ENCODE results near the gene TRAK1.

TRAK1 gene

DNA sequence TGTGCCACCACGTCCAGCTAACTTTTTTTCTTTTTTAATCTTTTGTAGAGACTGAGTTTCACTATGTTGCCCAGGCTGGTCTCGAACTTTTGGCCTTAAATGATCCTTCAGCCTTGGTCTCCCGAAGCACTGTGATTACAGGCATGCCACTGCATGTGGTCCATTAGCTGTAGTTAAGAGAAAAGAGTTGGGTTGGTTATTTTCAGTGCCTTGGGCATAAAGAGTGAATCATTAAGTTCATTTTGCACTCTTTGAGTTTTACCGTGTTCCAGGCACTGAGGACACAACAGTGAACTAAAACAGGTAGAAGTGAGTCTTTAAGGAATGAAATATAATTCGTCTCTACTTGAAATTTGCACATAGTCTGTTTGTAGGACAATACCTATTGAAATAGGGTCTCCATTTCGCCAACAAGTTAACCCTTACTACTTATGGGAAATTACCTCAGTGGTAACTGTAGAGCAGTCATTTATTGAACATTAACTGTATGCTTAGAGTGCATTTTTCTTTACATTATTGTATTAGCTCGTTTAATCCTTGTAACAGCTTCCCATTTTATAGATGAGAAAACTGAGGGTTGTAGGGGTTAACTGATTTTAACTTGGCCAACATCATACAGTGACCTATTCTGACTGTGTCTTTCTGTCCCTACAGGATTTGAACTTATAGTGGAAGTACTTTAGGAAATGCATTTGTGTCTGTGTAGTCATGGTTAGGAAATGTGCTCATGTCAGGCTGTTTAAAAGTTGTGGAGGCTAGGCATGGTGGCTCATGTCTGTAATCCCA, 22.7 kb upstream of the TRAK1 start:
- no peak for DNase-seq

- DNase-seq = no peak
These were observed 21.1 kb upstream of the TRAK1 start for GRCh38 chr3:42070089-42070488.

DNA sequence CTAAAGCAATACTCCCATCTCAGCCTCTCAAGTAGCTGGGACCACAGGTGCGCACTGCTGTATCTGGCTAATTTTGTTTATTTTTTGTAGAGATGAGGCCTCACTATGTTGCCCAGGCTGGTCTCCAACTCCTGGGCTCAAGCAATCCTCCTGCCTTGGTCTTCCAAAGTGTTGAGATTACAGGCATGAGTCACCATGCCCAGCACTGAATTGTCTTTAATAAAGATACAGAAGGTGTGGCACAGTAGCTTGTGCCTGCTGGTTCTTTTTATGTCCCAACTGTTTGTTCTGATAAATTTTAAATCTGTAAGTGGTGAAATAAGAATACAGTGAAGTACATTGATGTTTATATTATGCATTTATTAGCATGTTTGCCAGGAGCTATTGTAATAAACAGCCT, 20.6 kb upstream of the TRAK1 start:
- DNase-seq = no peak

DNA sequence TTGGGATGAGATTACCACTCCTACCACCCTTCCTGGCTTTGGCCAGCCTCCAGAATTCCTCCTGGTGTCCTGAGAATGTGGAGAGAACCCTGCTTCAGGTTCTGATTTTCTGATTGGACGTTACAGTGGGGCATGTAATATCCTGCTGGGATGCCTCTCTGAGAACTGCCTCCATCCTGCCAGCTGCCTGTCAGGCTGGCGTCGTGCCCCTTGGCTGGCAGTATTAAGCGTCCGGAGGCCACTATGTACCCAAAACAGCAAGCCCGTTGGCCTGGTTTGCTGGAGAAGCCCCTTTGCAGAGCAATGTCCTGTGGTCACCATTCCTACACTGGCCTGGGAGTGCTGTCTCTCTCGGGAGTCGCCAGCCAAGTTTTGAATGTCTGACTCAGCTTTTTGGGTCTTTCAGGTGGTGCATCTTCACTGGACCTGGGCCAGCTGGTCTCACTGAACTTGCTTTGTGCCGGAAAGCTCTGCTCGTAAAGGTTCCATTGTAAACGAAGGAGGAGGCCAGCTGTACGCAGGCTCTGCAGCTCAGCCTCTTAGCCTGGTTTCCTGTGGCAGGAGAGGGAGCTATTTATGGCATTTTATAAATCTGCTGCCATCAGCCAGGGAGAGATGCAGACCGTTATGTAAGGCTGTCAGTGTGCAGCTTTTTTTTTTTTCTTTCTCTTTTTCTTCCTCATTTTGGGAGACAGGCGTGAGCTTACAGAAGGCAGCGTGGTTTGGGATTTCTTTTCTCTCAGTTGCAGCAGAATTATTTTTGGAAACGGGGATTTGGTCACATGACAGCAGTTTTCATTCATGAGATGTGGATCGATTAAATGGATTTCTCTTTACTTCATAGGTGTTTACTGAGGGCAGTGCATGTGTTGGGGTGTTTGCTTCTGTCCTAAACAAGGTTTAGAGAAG, 19.0 kb upstream of the TRAK1 start:
- DNase-seq = no peak

- no peak for DNase-seq
These were observed 18.3 kb upstream of the TRAK1 start for GRCh38 chr3:42072831-42073301.

DNA sequence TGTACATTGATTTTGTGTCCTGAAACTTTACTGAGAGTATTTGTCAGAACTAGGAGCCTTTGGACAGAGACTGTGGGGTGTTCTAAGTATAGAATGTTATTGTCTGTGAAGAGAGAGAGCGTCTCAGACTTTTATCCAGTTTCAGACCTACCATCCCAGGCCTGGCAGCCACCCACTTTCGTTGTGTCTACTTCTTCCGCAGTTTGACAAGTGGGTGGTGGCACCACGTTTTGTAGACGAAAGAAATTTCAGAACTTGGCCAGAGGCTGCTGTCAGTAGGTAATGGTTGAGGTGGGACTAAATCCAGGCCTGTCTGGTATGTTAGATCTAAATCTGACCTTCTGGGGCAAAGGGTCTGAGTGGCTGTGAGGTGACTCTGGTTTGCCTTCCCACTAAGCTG, 13.4 kb upstream of the TRAK1 start:
- DNase-seq = no peak

DNA sequence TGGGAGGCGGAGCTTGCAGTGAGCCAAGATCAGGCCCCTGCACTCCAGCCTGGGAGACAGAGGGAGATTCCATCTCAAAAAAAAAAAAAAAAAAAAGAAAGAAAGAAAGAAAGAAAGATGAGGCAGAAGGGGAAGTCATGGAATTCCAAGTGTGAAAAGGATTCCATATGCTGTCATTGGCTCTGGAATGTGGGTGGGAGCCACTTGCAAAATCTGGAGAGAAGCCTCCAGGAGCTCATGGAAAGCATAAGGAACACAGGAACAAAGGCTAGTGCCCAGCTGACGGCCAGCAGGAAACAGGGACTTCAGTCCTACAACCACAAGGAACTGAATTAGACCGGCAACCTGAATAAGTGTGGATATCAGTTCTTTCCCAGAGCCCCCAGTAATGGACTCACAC, 12.5 kb upstream of the TRAK1 start:
- no peak for DNase-seq

DNA sequence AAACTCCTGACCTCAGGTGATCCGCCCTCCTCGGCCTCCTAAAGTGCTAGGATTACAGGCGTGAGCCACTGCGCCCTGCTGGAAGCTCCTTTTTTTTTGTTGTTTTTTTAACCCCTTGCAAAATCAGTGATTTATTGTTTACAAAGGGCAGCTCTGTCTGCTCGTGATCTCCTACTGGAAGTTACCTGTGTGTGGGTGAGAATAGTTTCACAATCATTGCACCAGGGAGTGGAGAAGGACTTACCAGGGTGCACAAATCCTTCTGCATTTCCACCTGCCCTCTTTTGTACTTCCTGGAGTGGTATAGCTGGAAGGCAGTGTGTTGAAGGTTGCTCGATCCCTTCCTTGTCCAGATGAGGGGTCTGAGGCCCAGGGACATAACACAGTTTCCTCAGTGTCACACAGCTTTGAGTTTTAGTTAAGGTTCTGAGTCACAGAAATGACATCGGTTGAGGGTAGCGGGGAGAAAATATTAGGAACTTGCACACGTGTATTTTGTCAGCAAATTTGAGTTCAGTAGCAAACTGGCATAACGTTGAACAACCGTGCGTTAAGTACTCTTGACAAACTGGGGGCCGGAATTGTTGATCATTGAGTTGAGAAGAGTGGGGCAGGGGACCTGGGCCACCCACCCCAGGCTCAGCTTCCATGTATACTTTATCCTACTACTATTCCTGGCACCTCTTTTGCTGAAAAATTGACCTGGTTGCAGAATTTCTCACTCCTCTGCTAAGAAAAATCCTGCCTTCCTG, 11.3 kb upstream of the TRAK1 start:
- no peak for DNase-seq

GRCh38 chr3:42080453-42080872, 10.7 kb upstream of the TRAK1 start:
- DNase-seq = no peak

GRCh38 chr3:42081838-42082473, 9.2 kb upstream of the TRAK1 start:
- DNase-seq = no peak

DNA sequence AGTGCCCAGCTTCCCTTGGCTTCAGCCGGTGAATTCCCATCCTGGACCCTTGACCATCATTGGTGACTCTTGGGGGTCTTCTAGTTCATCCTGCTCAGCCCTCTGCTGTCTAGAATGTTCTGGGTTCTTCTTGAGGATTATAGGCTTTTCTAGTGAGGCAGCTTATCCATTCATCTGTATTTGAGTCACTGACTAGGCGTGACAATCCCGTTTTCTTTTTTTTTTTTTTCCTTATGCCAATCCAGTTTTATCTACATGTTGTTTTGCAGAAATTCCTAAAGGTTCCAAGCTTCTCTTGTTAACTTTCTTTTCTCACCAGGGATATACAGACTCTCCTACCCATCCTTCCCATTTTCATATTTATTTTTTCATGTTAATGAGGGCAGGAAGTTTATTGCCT, 6.6 kb upstream of the TRAK1 start:
- no peak for DNase-seq

GRCh38 chr3:42085641-42086376, 5.3 kb upstream of the TRAK1 start:
- no peak for DNase-seq

- no peak for DNase-seq
These were observed 2.2 kb upstream of the TRAK1 start for GRCh38 chr3:42088803-42089530.

DNA sequence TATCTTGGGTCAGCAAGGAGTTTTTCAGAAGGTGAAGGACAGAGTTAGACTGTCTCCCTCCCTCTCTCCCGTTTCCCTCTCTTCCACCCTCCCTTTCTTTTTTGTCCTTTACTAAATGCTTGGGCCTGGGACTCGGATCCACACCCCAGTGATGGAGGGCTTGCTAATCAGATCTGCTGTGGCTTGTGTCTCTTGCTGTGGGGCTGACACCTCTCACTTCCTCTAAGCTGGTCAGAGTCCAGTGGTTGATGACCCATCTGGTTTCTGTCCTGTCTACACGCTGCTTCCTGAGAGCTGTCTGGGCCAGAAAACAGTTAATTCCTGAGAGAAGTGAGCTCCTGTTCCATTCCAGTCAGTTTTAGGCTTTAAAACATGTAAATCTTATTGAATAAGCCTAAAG, 849 bp downstream of the TRAK1 start:
- DNase-seq = no peak

- no peak for DNase-seq
These were observed 3.0 kb downstream of the TRAK1 start for GRCh38 chr3:42094128-42094527.

DNA sequence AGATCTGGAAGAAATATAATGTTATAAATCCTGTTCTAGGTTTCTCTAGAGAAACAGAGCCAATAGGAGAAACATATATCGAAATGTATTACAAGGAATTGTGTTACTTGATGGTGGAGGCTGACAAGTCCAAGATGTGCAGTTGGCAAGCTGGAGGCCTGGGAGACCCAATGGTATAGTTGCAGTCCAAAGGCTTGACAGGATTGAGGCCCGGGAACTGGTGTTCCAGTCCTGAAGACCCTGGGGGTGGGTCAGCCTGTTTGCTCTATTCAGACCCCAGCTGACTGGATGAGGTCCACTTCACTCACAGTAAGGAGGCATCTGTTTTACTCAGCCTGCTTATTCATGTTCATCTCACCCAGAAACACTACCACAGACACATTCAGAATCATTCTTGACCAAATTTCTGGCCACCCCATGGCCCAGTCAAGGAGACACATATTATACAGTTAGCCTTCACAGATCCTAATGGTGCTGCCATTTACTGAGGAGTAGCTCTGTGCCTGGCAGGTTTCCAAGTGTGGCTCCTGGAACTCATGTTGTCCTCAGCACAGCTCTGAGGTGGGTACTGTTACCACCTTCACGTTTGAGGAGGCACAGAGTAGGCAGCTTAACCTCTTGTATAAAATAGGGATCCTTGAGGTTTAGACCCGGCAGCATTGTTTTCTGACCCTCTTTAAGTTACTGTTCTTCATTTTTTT, 3.7 kb downstream of the TRAK1 start:
- no peak for DNase-seq

DNA sequence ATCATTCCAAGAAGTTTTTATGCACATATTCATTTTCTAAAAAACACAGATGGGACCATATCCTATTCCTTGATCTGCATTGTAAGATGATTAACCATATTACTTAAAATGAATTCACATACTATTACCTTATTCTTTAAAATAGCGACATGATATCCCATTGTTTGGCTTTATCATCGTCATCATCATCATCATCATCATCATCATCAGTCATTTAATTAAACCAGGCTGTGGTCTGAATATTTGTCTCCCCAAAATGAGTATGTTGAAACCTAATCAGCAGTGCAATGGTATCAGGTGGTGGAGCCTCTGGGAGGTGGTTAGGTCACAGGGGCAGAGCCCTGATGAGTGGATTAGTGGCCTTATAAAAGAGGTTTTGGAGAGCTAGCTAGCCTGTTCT, 4.4 kb downstream of the TRAK1 start:
- DNase-seq = no peak

DNA sequence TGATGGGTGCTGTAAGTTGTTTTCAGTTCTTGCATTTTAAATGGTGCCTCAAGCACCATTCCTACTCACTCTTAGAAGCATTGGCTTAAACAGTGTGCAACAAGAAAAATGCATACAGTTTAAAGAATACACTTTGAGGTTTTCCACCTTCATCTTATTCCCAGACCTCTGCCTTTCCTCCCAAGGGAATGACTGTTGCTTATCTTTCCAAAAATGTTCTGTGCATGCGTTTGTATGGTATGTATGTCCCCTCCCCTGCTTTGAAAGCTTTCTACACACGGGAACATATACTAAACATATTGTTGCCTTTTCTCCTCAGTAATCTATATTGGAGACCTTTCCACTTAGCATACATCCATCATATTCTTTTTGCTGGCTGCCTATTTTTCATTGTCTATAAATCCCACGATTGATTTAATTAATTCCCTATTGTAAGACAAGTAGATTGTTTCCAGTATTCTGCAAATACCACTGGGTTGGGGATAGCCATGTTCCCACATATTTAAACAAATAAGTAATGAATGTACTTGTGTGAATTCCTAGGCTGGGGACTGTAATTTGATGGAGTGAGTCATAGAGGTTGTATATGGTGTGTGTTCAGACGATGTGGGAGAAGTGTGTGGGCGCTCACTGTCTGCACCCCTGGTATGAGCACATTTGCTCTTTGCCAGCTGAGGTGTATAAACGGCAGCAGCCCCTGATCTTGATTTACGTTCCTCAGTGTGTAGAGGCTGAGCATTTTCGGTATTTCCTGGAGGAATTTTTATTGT, 5.8 kb downstream of the TRAK1 start:
- no peak for DNase-seq

DNA sequence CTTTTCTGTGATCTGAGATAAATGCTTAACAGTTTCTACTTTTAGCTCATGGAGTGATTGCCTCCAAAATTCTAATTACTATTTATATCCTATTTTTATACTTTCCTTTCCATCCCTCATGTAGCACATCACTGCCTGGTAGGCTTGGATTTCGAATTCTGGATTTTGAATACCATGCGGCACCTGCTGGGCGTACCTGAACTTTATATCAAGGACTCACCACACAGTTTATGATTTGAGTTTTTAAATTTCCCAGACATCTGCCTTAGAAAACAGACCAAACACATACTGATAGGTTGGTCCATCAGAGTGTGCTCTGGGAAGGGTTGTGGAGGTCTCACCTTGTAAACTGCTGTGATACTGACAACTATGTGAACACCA, 6.4 kb downstream of the TRAK1 start:
- no peak for DNase-seq

- peak; percentile 47 for DNase-seq
These were observed 7.0 kb downstream of the TRAK1 start for GRCh38 chr3:42098171-42098570.
